ENCODE data around the gene SEMA7A.

SEMA7A gene

GRCh38 chr15:74445816-74446763 is 12.3 kb upstream of the SEMA7A start:
- H3K27ac Mint-ChIP-seq, result no peak overlapping the region
- no peak for TF ChIP-seq CTCF (IDR thresholded peaks at IDR 0.05; ENCODE audit: unreplicated experiment in 3 of 3)
- H3K4me1 Mint-ChIP-seq, result peaks cover 7% of the 10 kb centered on the region
- peaks cover 56% of the 10 kb centered on the region for H3K36me3 Mint-ChIP-seq (ENCODE audit: low read depth)
- no peak overlapping the region for H3K4me3 Mint-ChIP-seq
- no peaks in the 10 kb centered on the region for H3K27me3 Mint-ChIP-seq (ENCODE audit: low read depth)
- no peaks in the 10 kb centered on the region for H3K9me3 Mint-ChIP-seq

GRCh38 chr15:74444106-74445062 is 10.6 kb upstream of the SEMA7A start:
- H3K9me3 Mint-ChIP-seq, result no peaks in the 10 kb centered on the region
- peaks cover 7% of the 10 kb centered on the region for H3K4me1 Mint-ChIP-seq
- H3K36me3 Mint-ChIP-seq (ENCODE audit: low read depth), result peaks cover 40% of the 10 kb centered on the region
- no peak overlapping the region for H3K4me3 Mint-ChIP-seq
- H3K27me3 Mint-ChIP-seq (ENCODE audit: low read depth), result no peaks in the 10 kb centered on the region
- TF ChIP-seq CTCF (IDR thresholded peaks at IDR 0.05; ENCODE audit: unreplicated experiment in 3 of 3), result no peak
- H3K27ac Mint-ChIP-seq, result no peak overlapping the region

GRCh38 chr15:74443100-74443909 is 9.5 kb upstream of the SEMA7A start:
- peaks cover 30% of the 10 kb centered on the region for H3K36me3 Mint-ChIP-seq (ENCODE audit: low read depth)
- peaks cover 7% of the 10 kb centered on the region for H3K4me1 Mint-ChIP-seq
- H3K4me3 Mint-ChIP-seq, result peak overlapping the region in 1 of 3 experiments; percentile 5
- H3K9me3 Mint-ChIP-seq, result no peaks in the 10 kb centered on the region
- H3K27me3 Mint-ChIP-seq (ENCODE audit: low read depth), result peaks cover 7% of the 10 kb centered on the region
- peak overlapping the region; percentile 22 to 90 (median 71) for H3K27ac Mint-ChIP-seq
- TF ChIP-seq CTCF (IDR thresholded peaks at IDR 0.05; ENCODE audit: unreplicated experiment in 3 of 3), result no peak

- H3K36me3 Mint-ChIP-seq (ENCODE audit: low read depth), result peaks cover 23% of the 10 kb centered on the region
- no peaks in the 10 kb centered on the region for H3K9me3 Mint-ChIP-seq
- H3K4me3 Mint-ChIP-seq, result no peak overlapping the region
- peak overlapping the region in 2 of 3 experiments; percentile 22 to 90 for H3K27ac Mint-ChIP-seq
- TF ChIP-seq CTCF (IDR thresholded peaks at IDR 0.05; ENCODE audit: unreplicated experiment in 3 of 3), result no peak
- peaks cover 7% of the 10 kb centered on the region for H3K4me1 Mint-ChIP-seq
- peaks cover 7% of the 10 kb centered on the region for H3K27me3 Mint-ChIP-seq (ENCODE audit: low read depth)
Measured at GRCh38 chr15:74442604-74443003, 8.8 kb upstream of the SEMA7A start.

- H3K4me1 Mint-ChIP-seq, result peaks cover 7% of the 10 kb centered on the region
- no peak for TF ChIP-seq CTCF (IDR thresholded peaks at IDR 0.05; ENCODE audit: unreplicated experiment in 3 of 3)
- peaks cover 7% of the 10 kb centered on the region for H3K27me3 Mint-ChIP-seq (ENCODE audit: low read depth)
- peaks cover 21% of the 10 kb centered on the region for H3K36me3 Mint-ChIP-seq (ENCODE audit: low read depth)
- no peaks in the 10 kb centered on the region for H3K9me3 Mint-ChIP-seq
- H3K27ac Mint-ChIP-seq, result peak overlapping the region in 2 of 3 experiments; percentile 10 to 23
- H3K4me3 Mint-ChIP-seq, result no peak overlapping the region
Measured at GRCh38 chr15:74442063-74442462, 8.3 kb upstream of the SEMA7A start.

Measured in nephron (organoid).